Activated CD8-positive, alpha-beta memory T cell treated with anti-CD3 and anti-CD28 coated beads, Interleukin-2, amount 50 U/mL, for 1 hour (primary cell): ENCODE measurements around the gene PTPRE.

Experiments used
- DNase-seq: peaks from one replicate; pipeline ENCODE4 v3.0.0-alpha.2; 2020; ENCODE audit errors: extremely low read depth

PTPRE gene

DNA sequence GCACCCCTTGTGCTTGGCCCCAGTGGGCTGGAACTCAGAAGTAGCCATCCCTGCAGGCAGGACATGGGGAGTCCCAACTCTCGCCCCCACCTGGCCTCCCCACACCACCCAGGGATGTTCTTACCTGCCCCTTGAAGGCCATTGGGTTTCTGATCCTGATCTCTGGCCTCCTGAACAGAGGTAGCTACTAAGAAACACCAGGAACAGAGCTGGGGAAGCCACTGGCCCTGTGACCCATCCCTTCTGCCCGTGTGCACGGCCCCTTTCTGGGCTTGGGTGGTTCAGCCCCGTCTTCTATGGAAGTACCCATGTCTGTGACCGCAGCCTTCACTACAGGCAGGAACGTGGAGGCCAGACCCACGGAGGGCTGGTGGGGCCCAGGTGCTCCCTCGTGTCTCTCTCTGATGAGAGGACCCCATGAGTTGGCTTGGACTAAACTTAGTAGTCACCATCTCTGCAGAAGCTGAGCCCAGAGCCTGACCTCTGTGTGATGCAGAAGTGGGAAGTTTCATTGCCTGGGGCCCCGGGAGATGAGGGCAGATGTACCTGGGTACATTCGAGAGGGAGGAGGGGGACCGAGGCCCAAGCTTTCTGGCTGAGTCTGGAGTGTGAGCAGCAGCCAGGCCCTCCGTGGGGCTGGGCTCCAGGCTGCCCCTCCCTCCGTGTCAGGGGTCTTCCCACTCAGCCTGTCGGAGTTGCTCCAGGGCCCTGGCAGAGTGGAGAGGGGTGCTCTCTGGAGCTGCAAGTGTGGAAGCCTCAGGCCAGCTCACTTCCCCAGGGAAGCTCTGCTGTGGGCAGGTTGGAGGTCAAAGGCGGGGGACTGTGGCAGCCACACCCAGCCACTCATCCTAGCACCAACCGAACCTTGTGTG lies 138.3 kb downstream of the PTPRE start:
- no peak for DNase-seq

DNA sequence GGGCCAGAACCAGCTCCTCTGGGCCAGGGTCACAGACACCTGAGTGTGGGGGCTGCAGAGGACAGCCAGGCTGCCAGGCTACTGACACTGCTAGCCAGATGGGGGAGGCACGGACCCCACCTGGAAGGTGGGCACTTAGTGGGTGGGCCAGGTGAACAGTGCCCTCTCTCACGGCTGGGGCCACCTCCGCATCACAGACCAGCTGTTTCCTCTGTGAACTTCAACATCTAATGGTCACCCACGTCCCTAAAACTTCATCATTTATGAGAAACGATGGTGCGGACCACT lies 138.9 kb downstream of the PTPRE start:
- DNase-seq, result no peak

DNA sequence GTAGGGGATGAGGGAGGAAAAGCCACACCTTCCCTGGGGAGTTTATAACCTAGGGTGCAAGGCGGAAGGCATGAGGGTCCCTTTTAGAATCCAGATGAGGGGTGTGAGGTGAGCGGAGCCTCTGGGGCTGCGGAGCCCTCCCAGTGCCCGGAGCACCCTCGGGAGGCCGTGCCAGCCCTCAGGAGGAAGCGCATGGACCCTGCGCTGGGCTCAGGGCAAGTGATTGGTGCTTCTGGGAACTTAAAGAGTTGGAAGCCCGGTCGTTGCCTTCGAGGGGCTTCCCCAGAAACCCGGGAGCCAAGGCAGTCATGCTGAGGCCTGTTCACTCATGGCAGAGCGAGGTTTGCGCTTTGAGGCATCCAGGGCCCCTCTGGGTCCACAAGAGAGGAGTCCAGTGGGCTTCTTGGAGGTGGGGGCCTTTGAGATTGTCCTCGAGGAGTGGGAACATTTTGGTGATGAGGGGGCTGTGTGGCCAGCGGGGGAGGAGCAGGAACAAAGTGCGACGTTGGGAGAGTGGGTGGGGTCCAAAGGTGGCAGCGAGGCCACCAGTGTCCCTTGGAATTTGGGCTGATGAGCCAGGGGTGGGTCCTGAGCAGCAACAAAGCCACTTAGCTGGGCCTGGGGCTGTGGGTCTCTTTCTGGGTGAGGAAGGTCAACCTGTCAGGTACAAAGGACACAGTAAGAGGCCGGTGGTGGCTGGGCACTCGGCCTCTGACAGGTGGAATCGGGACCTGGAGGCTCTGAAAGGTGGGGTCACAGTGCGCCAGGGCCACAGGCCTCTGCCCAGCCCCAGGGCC lies 139.5 kb downstream of the PTPRE start:
- DNase-seq, result no peak

DNA sequence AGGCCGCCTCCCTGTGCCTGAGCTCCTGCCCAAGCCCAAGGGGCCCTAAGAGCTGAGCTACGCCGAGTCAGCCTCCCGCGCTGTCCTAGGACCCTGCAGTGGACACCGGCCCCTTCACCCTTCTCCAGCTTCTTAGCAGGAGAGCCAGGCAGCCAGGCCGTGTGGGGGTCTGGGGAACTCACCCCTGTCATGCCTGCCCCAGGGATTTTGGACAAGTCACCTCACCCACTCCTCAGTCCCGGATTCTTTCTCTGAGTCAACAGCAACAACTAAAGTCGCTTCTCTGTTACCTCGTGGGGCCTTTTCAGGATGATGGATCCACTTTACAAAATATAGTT lies 140.0 kb downstream of the PTPRE start:
- no peak for DNase-seq

DNA sequence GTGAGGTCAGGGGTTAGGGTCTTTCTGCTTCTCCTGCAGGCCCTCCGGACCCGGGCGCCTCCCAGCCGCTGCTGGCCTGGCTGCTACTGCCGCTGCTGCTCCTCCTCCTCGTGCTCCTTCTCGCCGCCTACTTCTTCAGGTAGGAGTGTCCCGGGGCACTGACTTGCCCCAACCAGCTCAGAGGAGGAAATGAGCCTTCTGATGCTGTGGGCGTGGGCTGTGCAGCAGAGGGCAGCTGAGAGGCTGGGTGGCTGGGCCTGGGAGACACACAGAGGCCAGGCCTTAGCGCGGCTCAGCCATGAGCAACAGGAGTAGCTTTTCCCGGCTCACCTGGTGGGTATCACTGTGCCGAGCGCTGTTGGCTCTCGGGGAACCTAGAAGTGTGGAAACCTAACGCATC lies 140.4 kb downstream of the PTPRE start:
- DNase-seq, result peak; percentile 63

DNA sequence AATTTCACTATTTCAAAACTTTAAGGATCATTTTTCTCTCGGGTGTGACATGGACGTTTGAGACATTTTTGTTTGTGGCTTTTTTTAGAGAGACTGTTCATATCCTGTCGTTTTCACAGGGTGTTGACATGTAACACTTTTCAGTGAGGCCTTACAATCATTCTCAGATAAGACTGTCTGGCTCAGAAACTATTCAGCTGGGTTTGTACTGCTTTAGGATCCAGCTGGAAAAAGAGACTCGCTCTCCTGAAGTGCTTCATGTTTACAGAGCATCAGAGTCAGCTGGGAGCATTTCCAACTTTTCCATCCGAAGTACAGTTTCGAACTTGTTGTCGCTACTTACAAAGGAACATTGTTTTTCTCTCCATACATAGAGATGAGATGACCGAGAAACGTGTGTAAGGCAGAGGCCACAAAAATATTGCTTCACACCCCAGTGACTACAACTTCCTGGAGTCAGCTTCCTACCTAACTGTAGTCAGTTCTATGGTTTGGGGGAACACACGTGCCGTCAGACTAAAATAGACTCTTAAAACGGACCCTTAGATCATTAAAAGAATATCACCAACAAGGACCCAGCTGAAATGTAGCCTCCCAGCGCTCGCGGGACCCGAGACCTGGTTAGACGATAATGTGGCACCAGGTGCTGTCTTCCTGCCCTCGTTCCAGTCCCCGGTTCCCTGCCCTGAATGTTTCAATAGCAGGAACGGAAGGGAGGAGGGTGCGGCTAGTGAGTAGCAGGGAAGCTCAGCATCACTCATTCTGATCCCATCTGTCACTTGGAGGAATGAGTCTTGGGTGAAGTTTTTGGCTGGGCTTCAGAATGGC lies 141.3 kb downstream of the PTPRE start:
- no peak for DNase-seq

DNA sequence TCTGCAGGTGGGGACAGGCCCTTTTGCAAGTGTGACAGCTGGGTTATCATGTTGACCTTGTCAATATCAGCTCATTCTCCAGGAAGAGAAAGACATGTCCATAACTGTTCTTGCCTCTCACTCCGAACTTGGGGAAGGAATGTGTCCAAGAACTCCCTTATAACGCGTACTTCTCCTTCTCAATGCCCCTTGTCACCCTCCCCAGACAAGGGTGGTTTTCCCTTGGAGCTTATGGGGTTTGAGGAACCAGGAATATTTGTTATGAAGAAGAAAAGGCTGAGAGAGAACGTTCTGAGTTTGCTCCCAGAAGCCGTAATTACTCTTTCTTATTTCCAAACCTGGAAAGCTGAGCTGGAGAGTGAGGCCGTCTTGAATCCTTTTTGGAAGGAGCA lies 141.9 kb downstream of the PTPRE start:
- DNase-seq, result no peak

DNA sequence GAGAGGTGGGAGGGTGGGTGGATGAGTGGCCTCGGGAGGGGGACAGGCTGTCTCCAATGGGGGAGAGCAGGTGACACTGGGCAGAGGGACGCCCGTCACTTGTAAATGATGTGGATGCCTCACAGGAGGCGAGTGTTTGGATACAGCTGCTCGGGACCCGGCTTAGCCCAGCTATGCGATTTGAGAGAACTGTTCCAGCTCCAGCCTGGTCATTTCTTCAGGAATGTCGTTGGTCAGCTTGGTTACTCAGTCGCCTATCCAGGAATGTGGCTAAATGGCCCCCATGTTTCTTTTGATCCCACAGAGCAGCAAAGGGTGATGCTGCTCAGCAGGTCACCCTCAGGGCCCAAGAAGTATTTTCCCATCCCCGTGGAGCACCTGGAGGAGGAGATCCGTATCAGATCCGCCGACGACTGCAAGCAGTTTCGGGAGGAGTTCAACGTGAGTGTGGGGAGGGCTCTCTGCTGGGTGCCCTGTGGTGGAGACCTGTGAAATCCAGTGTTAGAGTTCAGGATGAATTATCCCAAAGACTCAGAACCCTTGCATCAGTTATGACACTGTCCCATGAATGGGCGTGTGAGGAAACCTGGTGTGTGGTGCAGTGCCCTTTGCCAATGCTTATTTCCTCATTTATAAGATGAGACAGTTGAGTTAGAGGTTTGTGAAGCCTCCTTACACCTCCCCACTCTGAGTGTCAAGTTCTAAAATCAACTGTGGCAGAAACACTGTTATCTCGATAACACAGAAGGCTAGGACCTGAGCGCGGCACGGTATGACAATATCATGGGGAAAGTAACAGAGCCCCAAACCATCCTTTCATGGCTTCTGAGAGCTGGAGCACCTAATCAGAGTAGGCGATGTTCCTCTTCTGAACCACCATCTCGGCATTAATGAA lies 142.6 kb downstream of the PTPRE start:
- DNase-seq, result no peak

DNA sequence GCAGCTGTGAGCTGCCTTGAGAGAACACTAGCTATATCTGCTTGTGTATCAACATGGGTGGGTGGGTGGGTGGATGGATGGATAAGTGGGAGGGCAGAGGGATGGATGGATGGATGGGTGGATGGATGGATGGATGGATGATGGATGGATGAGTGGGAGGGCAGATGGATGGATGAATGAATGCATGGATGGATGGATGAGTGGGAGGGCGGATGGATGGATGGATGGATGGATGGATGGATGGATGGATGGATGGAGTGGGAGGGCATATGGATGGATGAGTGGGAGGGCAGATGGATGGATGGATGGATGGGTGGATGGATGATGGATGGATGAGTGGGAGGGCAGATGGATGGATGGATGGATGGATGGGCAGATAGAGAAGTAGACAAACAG lies 143.2 kb downstream of the PTPRE start:
- no peak for DNase-seq

DNA sequence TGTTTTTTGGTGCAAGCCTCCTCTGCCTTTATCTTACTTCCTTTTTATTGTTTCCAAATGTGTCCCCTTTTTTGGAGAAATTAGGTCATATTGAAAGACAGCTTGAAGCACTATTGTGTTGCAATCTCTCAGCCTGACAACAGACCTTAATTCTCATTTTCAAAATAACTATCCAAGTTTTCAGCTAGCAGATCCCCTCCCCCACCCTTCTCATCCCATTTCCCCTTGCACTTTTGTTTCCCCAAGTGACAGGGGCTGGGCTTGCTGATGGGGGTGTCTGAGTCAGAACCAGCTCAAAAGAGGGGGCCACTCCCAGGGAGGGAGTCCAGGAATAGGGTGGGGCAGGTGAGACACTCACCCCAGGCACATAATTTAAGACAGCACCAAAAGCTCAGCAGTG lies 144.0 kb downstream of the PTPRE start:
- DNase-seq, result no peak

DNA sequence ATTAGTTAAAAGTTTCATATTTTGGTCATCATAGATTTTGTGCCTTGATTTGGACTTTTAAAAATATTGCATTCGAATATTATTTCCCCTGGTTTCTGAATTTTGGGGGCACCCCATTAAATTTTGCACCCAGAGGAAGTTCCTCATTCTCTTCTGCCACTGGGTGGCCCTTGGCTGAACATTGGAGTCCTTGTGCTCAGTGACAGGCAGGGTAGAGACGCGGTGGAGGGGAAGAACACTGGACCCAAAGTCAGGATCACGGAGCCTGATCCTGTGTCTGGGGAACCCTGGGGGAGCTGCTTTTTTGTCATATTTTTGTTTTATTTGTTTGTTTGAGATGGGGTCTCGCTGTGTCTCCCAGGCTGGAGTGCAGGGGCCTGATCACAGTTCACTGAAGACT lies 144.6 kb downstream of the PTPRE start:
- DNase-seq, result no peak

DNA sequence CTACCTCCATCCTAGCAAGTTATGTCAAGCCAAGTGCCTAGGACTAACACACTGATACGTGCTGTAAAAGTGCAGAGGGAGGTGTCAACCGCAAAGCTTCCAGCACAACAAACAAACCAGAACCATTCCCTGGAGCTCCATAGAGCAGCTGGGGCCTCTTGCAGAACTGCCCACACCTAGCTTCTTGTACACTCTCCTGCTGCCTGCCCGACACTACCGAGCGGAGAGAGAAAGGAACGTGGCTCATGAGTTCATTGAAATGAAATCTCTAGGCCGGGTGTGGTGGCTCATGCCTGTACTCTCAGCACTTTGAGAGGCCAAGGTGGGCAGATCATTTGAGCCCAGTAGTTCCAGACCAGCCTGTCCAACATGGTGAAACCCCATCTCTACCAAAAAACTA lies 145.8 kb downstream of the PTPRE start:
- no peak for DNase-seq

DNA sequence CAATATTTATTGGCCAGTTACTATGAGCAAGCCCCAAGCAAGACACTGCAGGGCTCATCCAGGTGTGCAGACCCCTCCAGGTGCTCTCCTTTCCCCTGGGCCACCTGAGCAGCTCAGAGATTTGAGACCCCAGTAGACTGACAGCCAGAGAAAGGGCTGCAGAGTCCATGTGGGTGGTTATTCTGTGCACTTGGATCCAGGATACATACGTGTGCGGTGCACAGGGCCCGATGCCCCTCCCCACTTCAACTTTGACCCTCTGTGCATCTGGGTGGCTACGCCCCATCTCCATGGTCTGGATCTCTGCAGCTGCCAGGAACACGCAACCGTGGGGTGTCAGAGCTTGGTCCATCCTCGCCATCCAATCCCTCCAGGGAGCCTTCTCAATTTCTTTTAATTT lies 146.5 kb downstream of the PTPRE start:
- no peak for DNase-seq

DNA sequence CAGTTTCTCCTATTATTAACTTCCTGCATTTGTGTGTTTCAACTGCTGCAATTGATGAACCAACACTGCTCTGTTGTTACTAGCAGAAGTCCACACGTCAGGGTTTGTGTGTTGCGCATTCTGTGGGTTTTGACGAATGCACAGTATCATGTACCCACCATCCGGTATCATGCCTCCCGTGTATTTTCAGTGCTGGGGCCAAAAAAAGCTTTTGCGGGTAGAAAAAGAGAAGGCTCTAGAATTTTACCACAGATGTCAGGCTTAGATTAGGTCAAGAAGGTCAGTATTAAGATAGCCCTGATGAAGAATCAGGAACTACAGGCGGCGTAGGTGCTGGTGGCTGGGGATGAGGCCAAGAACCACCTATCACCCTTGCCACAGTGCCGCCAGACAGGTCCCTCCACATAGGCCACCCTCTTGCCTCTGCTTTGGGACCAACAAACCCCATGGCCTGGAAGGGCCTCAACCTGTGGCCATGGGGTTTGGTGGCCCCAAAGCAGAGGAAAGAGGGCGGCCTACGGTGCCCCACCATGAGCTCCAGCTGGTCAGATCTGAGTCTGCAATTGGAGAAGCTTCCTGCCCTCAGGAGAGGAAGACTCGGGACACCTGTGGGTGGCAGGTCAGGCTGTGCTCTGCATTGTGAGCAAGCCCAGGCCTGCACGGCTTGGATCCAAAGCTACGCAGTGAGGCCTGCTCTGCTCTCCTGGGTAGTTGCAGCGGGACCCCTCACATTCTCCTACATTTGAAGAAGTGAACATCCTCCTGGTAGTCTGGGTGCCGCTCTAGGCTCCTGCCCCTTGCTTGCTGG lies 147.5 kb downstream of the PTPRE start:
- no peak for DNase-seq

DNA sequence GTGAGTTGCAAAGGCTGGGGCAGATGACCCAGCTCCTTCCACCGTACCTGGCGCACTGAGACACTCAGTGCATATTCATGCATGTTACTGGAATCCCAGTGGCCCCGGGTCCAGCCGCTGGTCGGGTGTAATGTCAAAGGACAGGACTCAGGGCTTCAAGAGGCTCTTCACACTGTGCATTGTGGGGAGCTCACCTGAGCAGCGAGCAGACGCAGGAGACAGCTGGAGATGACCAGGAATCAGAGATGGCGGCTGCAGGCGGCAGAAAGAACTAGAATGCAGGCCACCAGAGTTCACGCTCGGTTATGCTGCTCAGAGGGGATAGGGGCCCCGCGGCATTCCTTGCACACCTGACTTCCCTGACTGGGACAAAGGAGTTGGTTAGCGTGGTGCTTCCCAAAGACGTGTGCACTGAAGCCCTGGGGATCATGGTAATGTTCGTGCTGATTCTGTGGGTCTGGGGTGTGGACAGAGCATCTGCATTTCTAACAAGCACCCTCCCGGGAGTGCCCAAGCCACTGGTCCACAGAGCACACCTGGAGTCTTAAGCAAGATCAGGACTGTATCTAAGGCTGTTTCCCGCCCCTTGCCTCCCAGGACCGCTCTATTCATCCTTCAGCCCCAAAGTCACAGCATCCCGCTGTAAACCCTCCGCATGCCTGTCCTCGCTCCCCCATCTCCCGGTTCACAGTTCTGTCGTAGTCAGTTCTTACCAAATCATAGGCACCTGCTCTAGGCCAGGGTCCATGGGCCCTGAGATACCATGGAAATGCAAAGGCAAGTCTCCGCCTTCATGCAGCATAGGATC lies 148.4 kb downstream of the PTPRE start:
- DNase-seq, result no peak

DNA sequence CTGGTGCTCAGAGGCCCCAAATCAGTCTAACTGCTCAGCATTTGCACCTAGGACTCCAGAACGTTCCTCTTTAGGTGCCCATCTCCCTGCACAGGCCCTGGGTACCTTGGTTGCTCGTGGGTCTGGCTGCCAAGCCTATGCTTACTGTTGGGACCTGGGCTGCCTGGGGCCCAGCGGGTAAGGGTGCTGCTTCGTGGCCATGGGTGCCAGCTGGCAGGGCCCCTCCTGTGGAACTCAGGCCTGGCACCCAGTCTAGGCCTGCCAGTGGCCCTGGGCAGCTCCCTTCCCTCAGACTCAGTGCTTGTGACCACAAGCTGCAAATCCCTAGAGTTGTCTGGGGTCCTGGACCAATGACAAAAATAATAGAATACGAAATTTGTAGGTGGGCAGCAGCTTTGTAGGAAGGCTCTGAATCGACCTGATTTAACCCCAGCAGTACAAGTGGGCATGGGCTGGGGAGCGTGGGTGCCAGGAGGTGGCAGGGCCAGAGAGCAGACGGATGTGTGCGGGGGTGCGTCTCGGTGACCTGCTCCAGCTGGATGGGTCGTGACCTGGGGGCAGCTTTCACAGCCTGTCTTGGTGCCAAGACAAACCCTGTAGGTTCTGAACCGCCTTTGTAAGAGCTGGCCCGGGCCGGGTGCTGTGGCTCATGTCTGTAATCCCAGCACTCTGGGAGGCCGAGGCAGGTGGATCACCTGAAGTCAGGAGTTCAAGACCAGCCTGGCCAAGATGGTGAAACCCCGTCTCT lies 149.6 kb downstream of the PTPRE start:
- no peak for DNase-seq

DNA sequence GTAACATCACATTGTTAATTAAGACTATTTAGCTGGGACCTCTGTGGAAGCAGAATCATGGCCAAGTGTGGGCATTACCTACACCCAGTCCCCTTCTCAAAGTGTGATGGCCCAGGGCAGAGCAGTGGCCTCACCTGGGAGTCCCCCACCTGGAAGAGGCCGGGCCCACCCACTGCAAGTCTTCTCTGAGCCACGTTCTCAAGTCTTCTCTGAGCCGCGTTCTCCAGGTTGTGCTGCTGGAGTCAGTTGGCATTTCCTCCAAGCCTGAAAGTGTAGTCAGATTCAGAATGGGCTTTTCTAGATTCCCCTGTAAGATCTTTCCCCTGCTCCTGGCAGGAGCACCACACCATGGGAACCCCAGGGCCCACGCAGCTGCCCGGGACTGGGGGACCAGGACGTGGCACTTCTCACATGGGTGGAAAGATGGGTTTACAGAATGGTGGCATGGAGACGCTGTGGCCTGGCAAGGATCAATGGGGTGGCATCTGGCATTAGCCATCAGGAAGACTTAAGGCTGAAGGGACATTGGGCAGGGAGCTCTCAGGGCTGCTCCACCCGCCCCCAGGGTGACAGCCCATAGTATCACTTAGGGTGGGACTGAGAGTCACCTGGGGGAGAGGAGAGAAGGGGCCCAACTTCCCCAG lies 151.3 kb downstream of the PTPRE start:
- no peak for DNase-seq

DNA sequence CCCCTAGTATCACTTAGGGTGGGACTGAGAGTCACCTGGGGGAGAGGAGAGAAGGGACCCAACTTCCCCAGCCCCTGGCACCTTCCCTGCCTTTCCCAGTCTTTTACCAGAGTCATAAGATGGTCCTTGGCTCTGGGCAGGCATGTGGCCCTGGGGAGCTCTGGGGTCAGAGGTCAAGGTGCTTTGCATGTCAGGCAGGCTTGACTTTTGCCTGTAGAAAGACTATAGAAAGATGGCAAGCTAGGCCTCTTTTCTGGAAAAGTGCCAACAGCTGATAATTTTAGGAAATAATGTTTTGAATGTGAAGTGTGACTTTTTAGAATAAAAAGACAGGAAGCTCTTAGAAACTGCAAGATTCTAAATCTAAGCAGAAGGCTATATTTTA lies 151.8 kb downstream of the PTPRE start:
- no peak for DNase-seq
